Endothelial cell of umbilical vein (primary cell): ENCODE results near the gene PKD1L1.

Experiments
- POLR2A ChIP-seq: IDR thresholded peaks from 2 replicates; pipeline ENCODE4 v1.6.1; 2012; ENCODE audit warnings: low read depth, mild to moderate bottlenecking, control low read depth, low read length
- TF ChIP-seq, protein P1 (sequence below), 2 donors: IDR thresholded peaks; 1 replicate in 1 of 2; 2 replicates in 1 of 2; pipeline ENCODE4 v1.5.1; 2011; ENCODE audit warnings: low read length in 2 of 2, mild to moderate bottlenecking in 2 of 2, moderate library complexity in 2 of 2, control low read depth in 1 of 2, inconsistent platforms in 1 of 2, low read depth in 1 of 2; ENCODE audit not compliant: insufficient read depth in 1 of 2; ENCODE audit errors: extremely low read depth in 1 of 2

DNA sequence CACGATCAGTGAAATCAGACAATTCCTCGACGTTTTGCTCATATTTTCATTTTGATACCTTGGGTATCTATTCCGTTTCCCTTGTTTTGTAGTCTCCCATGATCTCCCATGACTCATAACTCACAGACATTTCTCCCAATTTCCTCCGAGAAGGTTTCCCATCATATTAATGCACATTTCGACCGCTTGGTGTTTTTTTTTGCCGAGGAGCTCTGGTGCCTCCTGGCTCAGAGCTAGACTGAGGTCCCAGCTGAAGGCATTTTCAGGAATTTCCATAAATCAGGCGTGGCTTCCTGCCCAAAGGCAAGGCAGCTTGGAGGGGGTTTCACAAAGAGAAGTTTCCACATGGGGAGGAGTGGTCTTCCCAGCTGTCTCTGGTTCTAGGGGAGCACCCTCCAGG, 218.1 kb downstream of the PKD1L1 start:
- no peak for TF ChIP-seq POLR2A
- TF ChIP-seq, protein P1, sequence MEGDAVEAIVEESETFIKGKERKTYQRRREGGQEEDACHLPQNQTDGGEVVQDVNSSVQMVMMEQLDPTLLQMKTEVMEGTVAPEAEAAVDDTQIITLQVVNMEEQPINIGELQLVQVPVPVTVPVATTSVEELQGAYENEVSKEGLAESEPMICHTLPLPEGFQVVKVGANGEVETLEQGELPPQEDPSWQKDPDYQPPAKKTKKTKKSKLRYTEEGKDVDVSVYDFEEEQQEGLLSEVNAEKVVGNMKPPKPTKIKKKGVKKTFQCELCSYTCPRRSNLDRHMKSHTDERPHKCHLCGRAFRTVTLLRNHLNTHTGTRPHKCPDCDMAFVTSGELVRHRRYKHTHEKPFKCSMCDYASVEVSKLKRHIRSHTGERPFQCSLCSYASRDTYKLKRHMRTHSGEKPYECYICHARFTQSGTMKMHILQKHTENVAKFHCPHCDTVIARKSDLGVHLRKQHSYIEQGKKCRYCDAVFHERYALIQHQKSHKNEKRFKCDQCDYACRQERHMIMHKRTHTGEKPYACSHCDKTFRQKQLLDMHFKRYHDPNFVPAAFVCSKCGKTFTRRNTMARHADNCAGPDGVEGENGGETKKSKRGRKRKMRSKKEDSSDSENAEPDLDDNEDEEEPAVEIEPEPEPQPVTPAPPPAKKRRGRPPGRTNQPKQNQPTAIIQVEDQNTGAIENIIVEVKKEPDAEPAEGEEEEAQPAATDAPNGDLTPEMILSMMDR (IDR thresholded peaks at IDR 0.05; ENCODE audit: extremely low read depth in 1 of 2, insufficient read depth in 1 of 2, low read depth in 1 of 2, low read length in 2 of 2), result no peak
